Neural cell (in vitro differentiated cells): ENCODE results near the gene PTPRG. TPM values are rescaled to one million over a fixed set of nuclear protein-coding genes. Genes with fewer than 3 reads are reported as not detected.

ENCODE experiments used
- H2AFZ ChIP-seq: fragments of 200-600, 300-800 bp; sonication (generic), shearing (Covaris generic); 2 replicates; pipeline ENCODE4 v1.6.0; 2014; ENCODE audit warnings: low read depth, mild to moderate bottlenecking, antibody characterized with exemption, low read length, moderate library complexity
- H3F3A ChIP-seq: fragments of 200-600 bp; shearing (Covaris generic); 2 replicates; pipeline ENCODE4 v1.6.1; 2016; ENCODE audit warnings: mild to moderate bottlenecking, moderate library complexity, mixed read lengths, antibody characterized with exemption, low read length; ENCODE audit not compliant: insufficient read depth, poor library complexity, severe bottlenecking
- H3K27ac ChIP-seq: fragments of 200-600, 300-800 bp; sonication (generic), shearing (Covaris generic); 2 replicates; pipeline ENCODE4 v1.5.1; 2014; ENCODE audit warnings: mild to moderate bottlenecking, low read length, moderate library complexity
- H3K27me3 ChIP-seq: fragments of 300-800, 200-600 bp; sonication (generic), shearing (Covaris generic); 2 replicates; pipeline ENCODE4 v1.6.0; 2014; ENCODE audit warnings: mild to moderate bottlenecking, low read depth, low read length, moderate library complexity; ENCODE audit not compliant: insufficient read depth
- H3K36me3 ChIP-seq: fragments of 300-800, 200-600 bp; sonication (generic), shearing (Covaris generic); 2 replicates; pipeline ENCODE4 v1.5.1; 2014; ENCODE audit warnings: mild to moderate bottlenecking, antibody characterized with exemption, low read length, moderate library complexity; ENCODE audit not compliant: insufficient read depth
- H3K4me2 ChIP-seq: fragments of 300-800, 200-600 bp; sonication (generic), shearing (Covaris generic); 2 replicates; pipeline ENCODE4 v1.6.0; 2014; ENCODE audit warnings: mild to moderate bottlenecking, low read length
- H3K4me3 ChIP-seq: fragments of 300-800, 200-600 bp; sonication (generic), shearing (Covaris generic); 2 replicates; pipeline ENCODE4 v1.5.1; 2014; ENCODE audit warnings: mild to moderate bottlenecking, low read length, moderate library complexity
- H3K79me2 ChIP-seq: fragments of 200-600 bp; shearing (Covaris generic); replicated peaks from 2 replicates; pipeline ENCODE4 v1.6.0; 2014; ENCODE audit warnings: mild to moderate bottlenecking, low read length, moderate library complexity; ENCODE audit not compliant: insufficient read depth
- H3K9ac ChIP-seq: fragments of 300-800, 200-600 bp; sonication (generic), shearing (Covaris generic); 2 replicates; pipeline ENCODE4 v1.6.1; 2016; ENCODE audit warnings: mild to moderate bottlenecking, low read length, mixed read lengths
- H3K9me2 ChIP-seq: fragments of 200-600 bp; shearing (Covaris generic); 2 replicates; pipeline ENCODE4 v1.6.1; 2016; ENCODE audit warnings: mild to moderate bottlenecking, low read length, mixed read lengths; ENCODE audit not compliant: insufficient read depth
- H3K9me3 ChIP-seq: fragments of 200-600, 300-800 bp; sonication (generic), shearing (Covaris generic); 2 replicates; pipeline ENCODE4 v1.6.1; 2016; ENCODE audit warnings: mild to moderate bottlenecking, mixed run types, low read length, moderate library complexity, mixed read lengths
- H4K20me1 ChIP-seq: fragments of 200-600 bp; shearing (Covaris generic); 2 replicates; pipeline ENCODE4 v1.6.1; 2016; ENCODE audit warnings: mild to moderate bottlenecking, mixed run types; ENCODE audit not compliant: insufficient read depth
- EP300 ChIP-seq: fragments of 450-650 bp; conservative IDR thresholded peaks from 2 replicates; pipeline ENCODE4 v1.6.1; 2014; ENCODE audit warnings: antibody characterized with exemption, mild to moderate bottlenecking, moderate library complexity; ENCODE audit not compliant: poor library complexity, severe bottlenecking
- EZH2 ChIP-seq: fragments of 200-600, 300-800 bp; shearing (Covaris generic), sonication (generic); IDR thresholded peaks from 2 replicates; pipeline ENCODE4 v1.6.1; 2014; ENCODE audit warnings: antibody characterized with exemption, low read length, borderline replicate concordance, mild to moderate bottlenecking; ENCODE audit not compliant: insufficient read depth, poor library complexity, severe bottlenecking
- MXI1 ChIP-seq: fragments of 450-650 bp; conservative IDR thresholded peaks from 2 replicates; pipeline ENCODE4 v1.6.1; 2014; ENCODE audit warnings: antibody characterized with exemption, mild to moderate bottlenecking; ENCODE audit not compliant: poor library complexity, severe bottlenecking
- POLR2AphosphoS5 ChIP-seq: IDR thresholded peaks from 2 replicates; pipeline ENCODE4 v1.6.1; 2012
- RAD21 ChIP-seq: fragments of 450-650 bp; conservative IDR thresholded peaks from 2 replicates; pipeline ENCODE4 v1.6.1; 2014; ENCODE audit warnings: antibody characterized with exemption, mild to moderate bottlenecking, moderate library complexity
- SMC3 ChIP-seq: fragments of 450-650 bp; conservative IDR thresholded peaks from 2 replicates; pipeline ENCODE4 v1.6.1; 2014; ENCODE audit warnings: antibody characterized with exemption, mild to moderate bottlenecking, moderate library complexity; ENCODE audit not compliant: poor library complexity
- TAF1 ChIP-seq: IDR thresholded peaks from 2 replicates; pipeline ENCODE4 v1.6.1; 2012; ENCODE audit warnings: low read depth
- polyA plus RNA-seq: library from polyadenylated mRNA; depleted of rRNA; stranded (reverse); fragments of >200 nt; gene quantifications from 2 replicates; pipeline ENCODE4 v1.2.3, GENCODE V29; 2014
- TF ChIP-seq, protein P1 (sequence below): IDR thresholded peaks from 2 replicates; pipeline ENCODE4 v1.6.1; 2012; ENCODE audit warnings: borderline replicate concordance
- TF ChIP-seq, protein P2 (sequence below): fragments of 450-650 bp; IDR thresholded peaks from 2 replicates; pipeline ENCODE4 v1.5.1; 2014; ENCODE audit warnings: antibody characterized with exemption, mild to moderate bottlenecking, moderate library complexity; ENCODE audit not compliant: poor library complexity, severe bottlenecking

The PTPRG gene
- polyA plus RNA-seq, 1 donor from 2014 or later, result 33.1 TPM

DNA sequence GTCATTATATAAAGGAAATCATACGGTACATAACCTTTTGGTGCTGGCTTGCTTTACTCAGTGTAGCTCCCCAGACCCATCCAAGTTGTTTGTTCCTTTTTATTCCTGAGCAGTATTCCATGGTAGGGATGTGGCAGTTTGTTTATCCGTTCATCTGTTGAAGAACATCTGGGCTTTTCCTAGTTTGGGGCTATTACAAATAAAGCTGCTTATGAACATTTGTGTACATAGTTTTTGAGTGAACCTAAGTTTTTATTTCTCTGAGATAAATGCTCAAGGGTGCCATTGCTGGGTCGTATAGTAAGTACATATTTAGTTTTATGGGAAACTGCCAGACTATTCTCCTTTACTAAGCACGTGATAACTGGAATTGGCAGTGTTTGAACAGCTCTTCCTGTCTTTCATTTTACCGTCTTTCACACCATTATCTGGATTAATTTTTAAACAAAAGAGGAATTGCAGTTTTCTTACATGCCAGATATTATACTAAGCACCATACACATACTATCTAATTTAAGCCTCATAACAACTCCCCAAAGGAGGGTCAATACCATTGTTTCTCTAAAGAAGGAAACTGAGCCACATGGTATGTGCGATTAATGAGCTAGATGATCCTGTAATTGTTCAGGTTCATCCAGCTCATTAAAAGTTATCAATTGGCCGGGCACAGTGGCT, 85.6 kb downstream of the PTPRG start:
- Histone ChIP-seq H3K36me3 (no peaks in the 10 kb centered on the region), H3K27ac (no peak overlapping the region), H3K27me3 (no peaks in the 10 kb centered on the region), H3K9me3 (no peaks in the 10 kb centered on the region), H3K79me2 (no peaks in the 10 kb centered on the region), H3K4me3 (no peak overlapping the region), H2AFZ (no peak overlapping the region), H3F3A (no peaks in the 10 kb centered on the region), H3K9me2 (no peaks in the 10 kb centered on the region), H3K9ac (no peak overlapping the region), H4K20me1 (no peaks in the 10 kb centered on the region), H3K4me2 (no peak overlapping the region)
- TF ChIP-seq TAF1 (no peak), EZH2 (no peak), POLR2AphosphoS5 (no peak), EP300 (no peak), RAD21 (no peak), MXI1 (no peak), SMC3 (no peak)
- TF ChIP-seq, protein P1, sequence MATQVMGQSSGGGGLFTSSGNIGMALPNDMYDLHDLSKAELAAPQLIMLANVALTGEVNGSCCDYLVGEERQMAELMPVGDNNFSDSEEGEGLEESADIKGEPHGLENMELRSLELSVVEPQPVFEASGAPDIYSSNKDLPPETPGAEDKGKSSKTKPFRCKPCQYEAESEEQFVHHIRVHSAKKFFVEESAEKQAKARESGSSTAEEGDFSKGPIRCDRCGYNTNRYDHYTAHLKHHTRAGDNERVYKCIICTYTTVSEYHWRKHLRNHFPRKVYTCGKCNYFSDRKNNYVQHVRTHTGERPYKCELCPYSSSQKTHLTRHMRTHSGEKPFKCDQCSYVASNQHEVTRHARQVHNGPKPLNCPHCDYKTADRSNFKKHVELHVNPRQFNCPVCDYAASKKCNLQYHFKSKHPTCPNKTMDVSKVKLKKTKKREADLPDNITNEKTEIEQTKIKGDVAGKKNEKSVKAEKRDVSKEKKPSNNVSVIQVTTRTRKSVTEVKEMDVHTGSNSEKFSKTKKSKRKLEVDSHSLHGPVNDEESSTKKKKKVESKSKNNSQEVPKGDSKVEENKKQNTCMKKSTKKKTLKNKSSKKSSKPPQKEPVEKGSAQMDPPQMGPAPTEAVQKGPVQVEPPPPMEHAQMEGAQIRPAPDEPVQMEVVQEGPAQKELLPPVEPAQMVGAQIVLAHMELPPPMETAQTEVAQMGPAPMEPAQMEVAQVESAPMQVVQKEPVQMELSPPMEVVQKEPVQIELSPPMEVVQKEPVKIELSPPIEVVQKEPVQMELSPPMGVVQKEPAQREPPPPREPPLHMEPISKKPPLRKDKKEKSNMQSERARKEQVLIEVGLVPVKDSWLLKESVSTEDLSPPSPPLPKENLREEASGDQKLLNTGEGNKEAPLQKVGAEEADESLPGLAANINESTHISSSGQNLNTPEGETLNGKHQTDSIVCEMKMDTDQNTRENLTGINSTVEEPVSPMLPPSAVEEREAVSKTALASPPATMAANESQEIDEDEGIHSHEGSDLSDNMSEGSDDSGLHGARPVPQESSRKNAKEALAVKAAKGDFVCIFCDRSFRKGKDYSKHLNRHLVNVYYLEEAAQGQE, result no peak
- TF ChIP-seq, protein P2, sequence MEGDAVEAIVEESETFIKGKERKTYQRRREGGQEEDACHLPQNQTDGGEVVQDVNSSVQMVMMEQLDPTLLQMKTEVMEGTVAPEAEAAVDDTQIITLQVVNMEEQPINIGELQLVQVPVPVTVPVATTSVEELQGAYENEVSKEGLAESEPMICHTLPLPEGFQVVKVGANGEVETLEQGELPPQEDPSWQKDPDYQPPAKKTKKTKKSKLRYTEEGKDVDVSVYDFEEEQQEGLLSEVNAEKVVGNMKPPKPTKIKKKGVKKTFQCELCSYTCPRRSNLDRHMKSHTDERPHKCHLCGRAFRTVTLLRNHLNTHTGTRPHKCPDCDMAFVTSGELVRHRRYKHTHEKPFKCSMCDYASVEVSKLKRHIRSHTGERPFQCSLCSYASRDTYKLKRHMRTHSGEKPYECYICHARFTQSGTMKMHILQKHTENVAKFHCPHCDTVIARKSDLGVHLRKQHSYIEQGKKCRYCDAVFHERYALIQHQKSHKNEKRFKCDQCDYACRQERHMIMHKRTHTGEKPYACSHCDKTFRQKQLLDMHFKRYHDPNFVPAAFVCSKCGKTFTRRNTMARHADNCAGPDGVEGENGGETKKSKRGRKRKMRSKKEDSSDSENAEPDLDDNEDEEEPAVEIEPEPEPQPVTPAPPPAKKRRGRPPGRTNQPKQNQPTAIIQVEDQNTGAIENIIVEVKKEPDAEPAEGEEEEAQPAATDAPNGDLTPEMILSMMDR, result no peak

DNA sequence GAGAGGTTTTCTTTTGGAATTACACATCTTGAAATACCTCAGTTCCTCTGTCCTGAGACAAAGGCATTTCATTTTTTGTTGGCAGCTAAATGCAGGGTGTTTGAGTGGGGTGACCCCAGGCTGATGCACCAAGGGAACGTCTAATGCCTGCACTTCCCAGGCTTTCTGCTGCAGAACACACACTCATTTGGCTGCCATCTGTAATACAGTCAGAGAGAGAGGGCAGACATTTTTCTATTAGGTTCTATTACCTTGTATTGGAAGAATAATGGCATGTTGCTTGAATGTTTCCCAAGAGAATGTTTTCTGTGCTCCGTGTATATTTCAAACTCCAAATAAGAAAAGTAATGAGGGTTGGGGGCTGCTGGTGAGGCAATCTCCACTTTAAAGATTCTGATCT, 87.1 kb downstream of the PTPRG start:
- Histone ChIP-seq H3K9me3 (no peaks in the 10 kb centered on the region), H3K9ac (no peak overlapping the region), H3K4me2 (no peak overlapping the region), H3K27ac (no peak overlapping the region), H3F3A (no peaks in the 10 kb centered on the region), H4K20me1 (no peaks in the 10 kb centered on the region), H3K27me3 (no peaks in the 10 kb centered on the region), H2AFZ (no peak overlapping the region), H3K9me2 (no peaks in the 10 kb centered on the region), H3K4me3 (no peak overlapping the region), H3K36me3 (no peaks in the 10 kb centered on the region), H3K79me2 (no peaks in the 10 kb centered on the region)
- TF ChIP-seq MXI1, result no peak
- TF ChIP-seq TAF1, result no peak
- TF ChIP-seq, protein P1, result no peak
- no peak for TF ChIP-seq RAD21
- TF ChIP-seq EP300, result no peak
- TF ChIP-seq, protein P2, result no peak
- no peak for TF ChIP-seq SMC3
- TF ChIP-seq EZH2, result no peak
- TF ChIP-seq POLR2AphosphoS5, result no peak
